ENCODE results near the gene CCDC6. TPM values are rescaled to one million over a fixed set of nuclear protein-coding genes. Genes with fewer than 3 reads are reported as not detected.

Gene CCDC6
- polyA plus RNA-seq, 3 donors, result 4.2 to 13.5 (median 6.2) TPM

GRCh38 chr10:59753267-59753666 is 153.1 kb downstream of the CCDC6 start, which contains the start of gene MRLN:
Gene MRLN (minus strand): TSS chr10:59753455.
- Histone ChIP-seq H3K4me3 (replicated peaks in 1 of 3; ENCODE audit: low read depth in 2 of 3, low read length in 3 of 3) (no peak within 1 kb of the TSS), H3K27me3 (ENCODE audit: control insufficient read depth in 2 of 2, insufficient read depth in 2 of 2, low read length in 2 of 2) (no peaks in the 10 kb centered on the region), H3K4me1 (ENCODE audit: control insufficient read depth in 1 of 2, insufficient read depth in 2 of 2, low read length in 2 of 2) (no peaks in the 10 kb centered on the region), H4K20me1 (ENCODE audit: insufficient read depth, low read length) (no peaks in the 10 kb centered on the region), H3K79me2 (ENCODE audit: insufficient read depth, low read length) (no peaks in the 10 kb centered on the region), H3K9ac (ENCODE audit: insufficient read depth, low read length, poor library complexity, severe bottlenecking) (no peak within 1 kb of the TSS), H3K4me2 (replicated peaks; ENCODE audit: extremely low read depth, low read length, poor library complexity, severe bottlenecking) (no peak within 1 kb of the TSS), H2AFZ (ENCODE audit: insufficient read depth, low read depth, low read length, poor library complexity, severe bottlenecking) (no peak within 1 kb of the TSS), H3K36me3 (replicated peaks in 1 of 2; ENCODE audit: control insufficient read depth in 1 of 2, insufficient read depth in 2 of 2, low read length in 2 of 2) (no peaks in the 10 kb centered on the region), H3K9me3 (replicated peaks in 1 of 2; ENCODE audit: control insufficient read depth in 1 of 2, insufficient read depth in 1 of 2, low read length in 2 of 2) (no peaks in the 10 kb centered on the region), H3K27ac (ENCODE audit: low read depth in 1 of 2, low read length in 2 of 2) (no peak within 1 kb of the TSS)
- no peak for TF ChIP-seq CTCF (IDR thresholded peaks at IDR 0.05)
- peaks cover 0 to 3% (median 0%) of the 10 kb centered on the region in 7 donors for H3K9me3 Mint-ChIP-seq
- H3K27me3 Mint-ChIP-seq (ENCODE audit: low read depth in 3 of 3), result peaks cover 0 to 2% (median 0%) of the 10 kb centered on the region in 3 donors
- no peak for DNase-seq
- H3K36me3 Mint-ChIP-seq, result no peaks in the 10 kb centered on the region
- no peak within 1 kb of the TSS for H3K27ac Mint-ChIP-seq
- no peaks in the 10 kb centered on the region for H3K4me1 Mint-ChIP-seq
- no peak within 1 kb of the TSS for H3K4me3 Mint-ChIP-seq
- WGBS (ENCODE audit: insufficient coverage), result no CpG with 5 or more reads among the region's 3 CpGs
- intact Hi-C loops (cut with micrococcal nuclease), result no loop called here

GRCh38 chr10:59752278-59752940 is 153.9 kb downstream of the CCDC6 start:
- H3K27ac ChIP-seq (ENCODE audit: low read depth in 1 of 2, low read length in 2 of 2), result no peak overlapping the region
- no CpG with 5 or more reads among the region's 2 CpGs for WGBS (ENCODE audit: insufficient coverage)
- H3K36me3 ChIP-seq (replicated peaks in 1 of 2; ENCODE audit: control insufficient read depth in 1 of 2, insufficient read depth in 2 of 2, low read length in 2 of 2), result no peaks in the 10 kb centered on the region
- peaks cover 0 to 3% (median 0%) of the 10 kb centered on the region in 3 donors for H3K27me3 Mint-ChIP-seq (ENCODE audit: low read depth in 3 of 3)
- no peaks in the 10 kb centered on the region for H3K4me1 Mint-ChIP-seq
- H3K9me3 ChIP-seq (replicated peaks in 1 of 2; ENCODE audit: control insufficient read depth in 1 of 2, insufficient read depth in 1 of 2, low read length in 2 of 2), result no peaks in the 10 kb centered on the region
- no peak overlapping the region for H2AFZ ChIP-seq (ENCODE audit: insufficient read depth, low read depth, low read length, poor library complexity, severe bottlenecking)
- H3K27ac Mint-ChIP-seq, result no peak overlapping the region
- no peaks in the 10 kb centered on the region for H3K27me3 ChIP-seq (ENCODE audit: control insufficient read depth in 2 of 2, insufficient read depth in 2 of 2, low read length in 2 of 2)
- intact Hi-C loops (cut with micrococcal nuclease), result no loop called here
- no peak overlapping the region for H3K4me3 Mint-ChIP-seq
- no peak for TF ChIP-seq CTCF (IDR thresholded peaks at IDR 0.05)
- no peak for DNase-seq
- H3K4me1 ChIP-seq (ENCODE audit: control insufficient read depth in 1 of 2, insufficient read depth in 2 of 2, low read length in 2 of 2), result no peaks in the 10 kb centered on the region
- H3K9ac ChIP-seq (ENCODE audit: insufficient read depth, low read length, poor library complexity, severe bottlenecking), result no peak overlapping the region
- H3K36me3 Mint-ChIP-seq, result no peaks in the 10 kb centered on the region
- H3K9me3 Mint-ChIP-seq, result peaks cover 0 to 3% (median 0%) of the 10 kb centered on the region in 7 donors
- no peaks in the 10 kb centered on the region for H4K20me1 ChIP-seq (ENCODE audit: insufficient read depth, low read length)
- H3K4me2 ChIP-seq (replicated peaks; ENCODE audit: extremely low read depth, low read length, poor library complexity, severe bottlenecking), result no peak overlapping the region
- no peaks in the 10 kb centered on the region for H3K79me2 ChIP-seq (ENCODE audit: insufficient read depth, low read length)
- no peak overlapping the region for H3K4me3 ChIP-seq (replicated peaks in 1 of 3; ENCODE audit: low read depth in 2 of 3, low read length in 3 of 3)
